HG02759 (cell line): ENCODE measurements around the gene TRIOBP.

Experiments
- ATAC-seq: cut with Tn5 transposase; IDR thresholded peaks from one replicate; pipeline ENCODE4 v1.9.1; 2021; ENCODE audit warnings: mild to moderate bottlenecking, moderate library complexity; ENCODE audit not compliant: unreplicated experiment

The TRIOBP gene

GRCh38 chr22:37818409-37819104, 121.7 kb downstream of the TRIOBP start:
- ATAC-seq = peak; percentile 52

- ATAC-seq = peak; percentile 31
Observed at GRCh38 chr22:37819105-37819433, 122.2 kb downstream of the TRIOBP start.

GRCh38 chr22:37820350-37820749, 123.5 kb downstream of the TRIOBP start:
- no peak for ATAC-seq

- no peak for ATAC-seq
Observed at GRCh38 chr22:37822079-37822833, 125.4 kb downstream of the TRIOBP start.

GRCh38 chr22:37823134-37823985, 126.5 kb downstream of the TRIOBP start, which contains the start of gene GALR3:
Gene GALR3 (plus strand): TSS chr22:37823382. CDS start chr22:37823407, 25 bp downstream.
- ATAC-seq = no peak

- no peak for ATAC-seq
Observed at GRCh38 chr22:37824674-37825641, 128.1 kb downstream of the TRIOBP start.
